GM12878 (cell line): ENCODE measurements around the gene PSMD1. TPM values are rescaled to one million over a fixed set of nuclear protein-coding genes. Genes with fewer than 3 reads are reported as not detected.
A peak's percentile ranks its signal among the peaks of the same experiment; 100 is the strongest.

Experiments used
- ATAC-seq: fragments of 200-7000 bp; cut with Tn5 transposase; 3 replicates; pipeline ENCODE4 v1.9.1; 2020; ENCODE audit warnings: mild to moderate bottlenecking, moderate library complexity
- BruUV-seq: library from RNA; stranded (reverse); fragments of 400-500 nt; replicated peaks from 2 replicates; lab custom pipeline; 2021; lab: Mats Ljungman, UMichigan
- CTCF ChIA-PET: fragments of 300-600 bp; sonication (Branson Sonifier 250); formaldehyde crosslinking; extraction: SDS; loops from one replicate; lab custom pipeline; 2021; ENCODE audit warnings: inconsistent platforms; lab: Yijun Ruan, JAX
- POLR2A ChIA-PET: fragments of 350-600 bp; formaldehyde crosslinking; extraction: SDS; loops from one replicate; lab custom pipeline; 2021; ENCODE audit warnings: inconsistent platforms; lab: Charles Lee
- RAD21 ChIA-PET: fragments of 300-600 bp; sonication (Branson Sonifier 250); formaldehyde crosslinking; loops from one replicate; lab custom pipeline; 2023; ENCODE audit warnings: antibody characterized with exemption; ENCODE audit not compliant: unreplicated experiment; lab: Charles Lee
- SMC1A ChIA-PET: fragments of 300-600 bp; sonication (Branson Sonifier 250); formaldehyde crosslinking; loops from one replicate; lab custom pipeline; 2023; ENCODE audit not compliant: unreplicated experiment, uncharacterized antibody; lab: Charles Lee
- DNase-seq: peaks from one replicate; pipeline ENCODE4 v3.0.0-alpha.2; 2011; ENCODE audit warnings: low read depth, low spot score
- FAIRE-seq: peaks from 3 replicates; lab custom pipeline; 2011; peaks lifted over from hg19 to GRCh38; lab: Jason Lieb, UNC
- H2AFZ ChIP-seq: 2 replicates; pipeline ENCODE4 v1.6.0; 2011; ENCODE audit warnings: low read depth, low read length, control low read depth; ENCODE audit not compliant: control insufficient read depth
- H3K27ac ChIP-seq: 2 replicates; pipeline ENCODE4 v1.5.1; 2011; ENCODE audit warnings: control low read depth; ENCODE audit not compliant: control insufficient read depth, insufficient read depth
- H3K27me3 ChIP-seq, 2 experiments: replicated peaks in 1 of 2; 2 replicates each; pipeline versions ENCODE4 v1.6.0 to v1.6.1; 2011; ENCODE audit warnings: low read length in 1 of 2; ENCODE audit not compliant: control insufficient read depth in 2 of 2, insufficient read depth in 2 of 2
- H3K36me3 ChIP-seq, 2 experiments: 2 replicates each; pipeline ENCODE4 v1.5.1; 2011; ENCODE audit warnings: low read length in 1 of 2; ENCODE audit not compliant: control insufficient read depth in 2 of 2, insufficient read depth in 2 of 2
- H3K4me1 ChIP-seq: 2 replicates; pipeline ENCODE4 v1.6.1; 2011; ENCODE audit warnings: mild to moderate bottlenecking, low read length, moderate library complexity, mixed read lengths; ENCODE audit not compliant: control insufficient read depth, insufficient read depth
- H3K4me2 ChIP-seq: 2 replicates; pipeline ENCODE4 v1.6.0; 2011; ENCODE audit warnings: control low read depth; ENCODE audit not compliant: control insufficient read depth, insufficient read depth
- H3K4me3 ChIP-seq: fragments of 200-600 bp; sonication (generic); 2 replicates; pipeline ENCODE4 v1.5.1; 2016
- H3K79me2 ChIP-seq: 2 replicates; pipeline ENCODE4 v1.6.0; 2011; ENCODE audit warnings: low read length; ENCODE audit not compliant: control insufficient read depth, insufficient read depth
- H3K9ac ChIP-seq: 2 replicates; pipeline ENCODE4 v1.8.0; 2011; ENCODE audit warnings: low read length, control low read depth, mixed read lengths; ENCODE audit not compliant: control insufficient read depth, insufficient read depth
- H3K9me3 ChIP-seq: replicated peaks from 3 replicates; pipeline ENCODE4 v1.5.1; 2011; ENCODE audit warnings: mild to moderate bottlenecking, low read length; ENCODE audit not compliant: control insufficient read depth, insufficient read depth
- H4K20me1 ChIP-seq: 2 replicates; pipeline ENCODE4 v1.6.0; 2011; ENCODE audit not compliant: control insufficient read depth, insufficient read depth
- ASH2L ChIP-seq: fragments of 300-600, 200-600 bp; sonication (generic); IDR thresholded peaks from 2 replicates; pipeline ENCODE4 v1.6.1; 2017; ENCODE audit warnings: low read depth, mild to moderate bottlenecking, borderline replicate concordance
- BMI1 ChIP-seq: fragments of 450-650 bp; IDR thresholded peaks from 2 replicates; pipeline ENCODE4 v1.6.1; 2016; ENCODE audit warnings: mild to moderate bottlenecking, moderate library complexity, borderline replicate concordance
- CEBPB ChIP-seq, 2 experiments: fragments of 150-350 bp in 1 of 2; IDR thresholded peaks; 2 replicates each; pipeline ENCODE4 v1.6.1; 2012 to 2014; ENCODE audit warnings: low read depth in 2 of 2, low read length in 2 of 2, borderline replicate concordance in 1 of 2, inconsistent platforms in 1 of 2
- CHD4 ChIP-seq: fragments of 200-600 bp; sonication (generic); IDR thresholded peaks from 2 replicates; pipeline ENCODE4 v1.6.1; 2016; ENCODE audit warnings: mild to moderate bottlenecking
- IKZF2 ChIP-seq, 2 experiments: fragments of 450-650 bp; IDR thresholded peaks; 2 replicates each; pipeline ENCODE4 v1.6.1; 2017; ENCODE audit warnings: mild to moderate bottlenecking in 2 of 2, moderate library complexity in 2 of 2
- IRF3 ChIP-seq: fragments of 450-650 bp; IDR thresholded peaks from 2 replicates; pipeline ENCODE4 v1.6.1; 2014; ENCODE audit warnings: mild to moderate bottlenecking
- IRF5 ChIP-seq: fragments of 450-650 bp; IDR thresholded peaks from 2 replicates; pipeline ENCODE4 v1.6.1; 2017; ENCODE audit warnings: borderline replicate concordance
- JUND ChIP-seq: IDR thresholded peaks from 2 replicates; pipeline ENCODE4 v1.6.1; 2012; ENCODE audit warnings: low read depth, mild to moderate bottlenecking, low read length, improper control_type of control experiment, moderate library complexity
- SKIL ChIP-seq: fragments of 450-650 bp; IDR thresholded peaks from 2 replicates; pipeline ENCODE4 v1.6.1; 2017; ENCODE audit warnings: mild to moderate bottlenecking, low read depth, inconsistent platforms; ENCODE audit not compliant: poor library complexity, severe bottlenecking
- SUZ12 ChIP-seq: fragments of 200-600 bp; sonication (generic); IDR thresholded peaks from one replicate; pipeline ENCODE4 v1.6.1; 2018; ENCODE audit warnings: antibody characterized with exemption, mild to moderate bottlenecking; ENCODE audit not compliant: unreplicated experiment
- ZBTB40 ChIP-seq: fragments of 450-650 bp; IDR thresholded peaks from 2 replicates; pipeline ENCODE4 v1.6.1; 2016; ENCODE audit warnings: mild to moderate bottlenecking, moderate library complexity, borderline replicate concordance
- ZNF217 ChIP-seq: fragments of 450-650 bp; IDR thresholded peaks from 2 replicates; pipeline ENCODE4 v1.6.1; 2017; ENCODE audit warnings: antibody characterized with exemption, mild to moderate bottlenecking
- ZZZ3 ChIP-seq: IDR thresholded peaks from 2 replicates; pipeline ENCODE4 v1.6.1; 2011; ENCODE audit warnings: low read depth; ENCODE audit not compliant: control insufficient read depth, insufficient read length
- WGBS: methylation state at CpG from one replicate; pipeline ENCODE4 v1.1.6; 2016; ENCODE audit warnings: low lambda C conversion rate; ENCODE audit not compliant: insufficient replicate concordance, insufficient coverage; ENCODE audit errors: missing lambda C conversion rate; 5-methylcytosine and 5-hydroxymethylcytosine counted together
- in situ Hi-C: fragments of 300-500 bp; cut with MboI; formaldehyde crosslinking; loops from 9 replicates; pipeline ENCODE4 v1.14.3; 2018; ENCODE audit warnings: mixed read lengths
- intact Hi-C: fragments of 100-400 bp; cut with micrococcal nuclease; formaldehyde crosslinking; loops from one replicate; pipeline ENCODE4 v1.14.2; 2022; ENCODE audit not compliant: unreplicated experiment
- polyA plus RNA-seq, 11 experiments: library from polyadenylated mRNA; depleted of rRNA in 4 of 11; unstranded in 6 of 11; stranded (reverse) in 5 of 11; fragments of >200 nt; fragmentation: Nextera tagmentation in 4 of 11; fragmentation: Illumina TruSeq in 1 of 11; extraction: Ambion mirVana in 4 of 11; extraction: Trizol in 1 of 11; gene quantifications; 1 replicate in 1 of 11; 2 replicates in 10 of 11; pipeline versions ENCODE4 v1.2.1 to v1.2.3, GENCODE V29; 2011 to 2016; ENCODE audit warnings: inconsistent platforms in 2 of 11, missing spikeins in 2 of 11, low read depth in 1 of 11
- total RNA-seq, 4 experiments: library from RNA; depleted of rRNA in 3 of 4; stranded (reverse); fragments of >200 nt in 3 of 4; fragmentation: Illumina TruSeq in 1 of 4; extraction: Trizol in 1 of 4; gene quantifications; 2 replicates each; pipeline versions ENCODE4 v1.2.1 to v1.2.3, GENCODE V29; 2013 to 2021

Gene PSMD1
- total and polyA plus RNA-seq, 10 of the 15 experiments (the other 5 are each of a cell fraction or from before 2014, with no cell fraction given), result 87.4 to 220 (median 139) TPM

GRCh38 chr2:231200805-231201474, 144.3 kb downstream of the PSMD1 start:
- TSS peak; percentile 36 for BruUV-seq
- H3K4me2 ChIP-seq, result no peak overlapping the region
- H3K4me1 ChIP-seq, result peaks cover 6% of the 10 kb centered on the region
- H3K9me3 ChIP-seq, result no peaks in the 10 kb centered on the region
- H2AFZ ChIP-seq, result no peak overlapping the region
- in situ Hi-C loops (no loop called here), intact Hi-C loops (no loop called here)
- no peaks in the 10 kb centered on the region for H3K27me3 ChIP-seq
- ATAC-seq (no peak), DNase-seq (no peak), FAIRE-seq (no peak)
- no peak overlapping the region for H3K4me3 ChIP-seq
- H3K79me2 ChIP-seq, result no peaks in the 10 kb centered on the region
- TF ChIP-seq CHD4 (no peak), IKZF2 (IDR thresholded peaks at IDR 0.05) (no peak), IRF5 (no peak), JUND (no peak), ZBTB40 (no peak), IRF3 (no peak), SUZ12 (no peak), SKIL (no peak), ASH2L (no peak), ZZZ3 (no peak), CEBPB (IDR thresholded peaks at IDR 0.05; ENCODE audit: borderline replicate concordance in 1 of 2, low read depth in 2 of 2, low read length in 2 of 2) (no peak), ZNF217 (no peak), BMI1 (no peak)
- POLR2A ChIA-PET, result interaction anchor here (0.7 kb wide), 2 partner anchors 12 to 49 kb away, joined by 4 read pairs; no protein-coding TSS in a partner anchor
- CTCF ChIA-PET, result interaction anchor here (0.8 to 1.6 kb wide), 2 partner anchors 97 to 377 kb away, joined by 3 to 4 read pairs; no protein-coding TSS in a partner anchor
- H3K36me3 ChIP-seq, result no peaks in the 10 kb centered on the region; a peak in 1 of 4 replicates
- 44% methylated on average over 3 of the region's 3 CpGs for WGBS
- SMC1A ChIA-PET, result interaction anchor here (0.8 to 1.2 kb wide), 6 partner anchors 11 to 192 kb away, joined by 3 to 4 read pairs (median 3); no protein-coding TSS in a partner anchor
- no peak overlapping the region for H3K9ac ChIP-seq
- RAD21 ChIA-PET, result interaction anchor here (1.2 kb wide), 1 partner anchor 56 kb away, joined by 3 read pairs; no protein-coding TSS in a partner anchor
- no peak overlapping the region for H3K27ac ChIP-seq
- H4K20me1 ChIP-seq, result no peaks in the 10 kb centered on the region
